ENCODE data around the gene CLDND2.

The CLDND2 gene

GRCh38 chr19:51319649-51320279, 49.0 kb downstream of the CLDND2 start:
- no peak for TF ChIP-seq REST (IDR thresholded peaks at IDR 0.05; ENCODE audit: insufficient replicate concordance, low read depth)
- TF ChIP-seq GABPA (IDR thresholded peaks at IDR 0.05; ENCODE audit: low read depth) = no peak

GRCh38 chr19:51318687-51319648, 49.8 kb downstream of the CLDND2 start:
- H3K27me3 ChIP-seq (ENCODE audit: insufficient read depth, poor library complexity, severe bottlenecking) = peaks cover 7% of the 10 kb centered on the region
- DNase-seq (ENCODE audit: low read depth in 1 of 2, low spot score in 1 of 2) = no peak
- H3K4me3 ChIP-seq (replicated peaks; ENCODE audit: insufficient read depth, low read length) = no peak overlapping the region
- H3K27ac ChIP-seq (replicated peaks) = no peak overlapping the region
- peak; percentile 93 for TF ChIP-seq REST (IDR thresholded peaks at IDR 0.05; ENCODE audit: insufficient replicate concordance, low read depth)
- TF ChIP-seq CTCF (IDR thresholded peaks at IDR 0.05; ENCODE audit: insufficient read depth, low read length) = no peak
- no peak for TF ChIP-seq SPI1 (IDR thresholded peaks at IDR 0.05; ENCODE audit: borderline replicate concordance, low read depth)

More at GRCh38 chr19:51319649-51320279, 49.0 kb downstream of the CLDND2 start:
- DNase-seq (ENCODE audit: low read depth in 1 of 2, low spot score in 1 of 2) = no peak
- Histone ChIP-seq H3K27me3 (ENCODE audit: insufficient read depth, poor library complexity, severe bottlenecking) (peaks cover 12% of the 10 kb centered on the region), H3K27ac (replicated peaks) (no peak overlapping the region), H3K4me3 (replicated peaks; ENCODE audit: insufficient read depth, low read length) (no peak overlapping the region)

GRCh38 chr19:51317968-51318367, 50.8 kb downstream of the CLDND2 start:
- TF ChIP-seq CTCF (IDR thresholded peaks at IDR 0.05; ENCODE audit: insufficient read depth, low read length) (no peak), SPI1 (IDR thresholded peaks at IDR 0.05; ENCODE audit: borderline replicate concordance, low read depth) (no peak), REST (IDR thresholded peaks at IDR 0.05; ENCODE audit: insufficient replicate concordance, low read depth) (no peak), GABPA (IDR thresholded peaks at IDR 0.05; ENCODE audit: low read depth) (no peak), POLR2AphosphoS5 (IDR thresholded peaks at IDR 0.05; ENCODE audit: low read depth) (no peak)
- DNase-seq (ENCODE audit: low read depth in 1 of 2, low spot score in 1 of 2) = no peak
- H3K4me3 ChIP-seq (replicated peaks; ENCODE audit: insufficient read depth, low read length) = no peak overlapping the region
- peaks cover 2% of the 10 kb centered on the region for H3K27me3 ChIP-seq (ENCODE audit: insufficient read depth, poor library complexity, severe bottlenecking)
- no peak overlapping the region for H3K27ac ChIP-seq (replicated peaks)
